Measurements from ENCODE around the gene CISH.

CISH gene

DNA sequence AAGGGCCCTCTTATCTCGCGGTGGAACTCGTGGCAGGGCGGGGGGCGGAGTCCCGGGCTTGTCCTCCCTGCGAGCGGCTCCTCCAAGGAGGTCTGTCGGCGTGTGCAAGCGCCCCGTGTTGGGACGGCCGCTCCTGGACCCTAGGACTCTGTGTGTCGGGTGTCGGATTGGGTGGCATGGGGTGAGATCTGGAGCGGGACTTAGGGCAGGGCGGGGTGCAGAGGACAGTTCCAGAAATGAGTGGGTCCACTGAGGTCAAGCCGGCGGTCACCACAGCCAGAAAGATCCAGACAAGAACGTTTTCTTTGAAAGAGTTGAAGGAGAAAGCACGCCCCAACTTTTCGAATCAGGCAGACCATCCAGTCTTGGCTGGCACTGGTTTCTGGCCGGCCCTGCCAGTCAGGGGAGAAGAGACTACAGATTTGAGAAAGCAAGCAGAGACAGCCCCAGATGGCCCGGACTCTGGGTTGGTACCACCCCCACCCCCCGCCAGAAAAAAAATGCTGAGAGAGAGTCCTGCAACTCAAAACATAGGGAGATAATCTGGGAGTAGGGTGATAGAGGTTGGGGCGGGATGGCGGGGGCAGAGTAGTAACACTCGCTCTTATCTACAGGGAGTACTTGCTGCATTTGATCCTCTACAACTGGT, 784 bp upstream of the CISH start:
- peak; percentile 41 for DNase-seq

DNA sequence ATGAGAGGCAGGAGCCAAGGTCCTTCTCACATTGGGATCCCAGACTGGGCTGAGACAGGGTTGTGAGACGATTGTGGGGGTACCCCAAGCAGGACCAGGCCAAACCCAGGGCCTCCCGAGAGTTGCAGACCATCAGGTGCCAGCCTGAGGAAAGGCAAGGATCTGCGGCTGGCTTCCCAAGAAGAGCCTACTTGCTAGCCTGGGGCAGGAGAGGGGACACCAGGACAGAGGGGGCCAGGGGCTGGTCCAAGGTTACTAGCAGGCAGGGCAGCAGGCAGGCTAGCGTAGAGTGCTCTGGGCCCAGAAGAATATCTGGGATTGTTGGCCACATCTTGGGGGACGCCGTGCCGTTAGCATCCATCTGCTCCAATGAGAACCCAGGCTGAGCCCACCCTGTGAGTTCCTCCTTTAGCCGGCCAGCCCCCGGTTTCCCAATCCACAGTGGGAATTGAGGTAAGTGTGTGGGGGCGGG, 546 bp downstream of the CISH start:
- DNase-seq: no peak

DNA sequence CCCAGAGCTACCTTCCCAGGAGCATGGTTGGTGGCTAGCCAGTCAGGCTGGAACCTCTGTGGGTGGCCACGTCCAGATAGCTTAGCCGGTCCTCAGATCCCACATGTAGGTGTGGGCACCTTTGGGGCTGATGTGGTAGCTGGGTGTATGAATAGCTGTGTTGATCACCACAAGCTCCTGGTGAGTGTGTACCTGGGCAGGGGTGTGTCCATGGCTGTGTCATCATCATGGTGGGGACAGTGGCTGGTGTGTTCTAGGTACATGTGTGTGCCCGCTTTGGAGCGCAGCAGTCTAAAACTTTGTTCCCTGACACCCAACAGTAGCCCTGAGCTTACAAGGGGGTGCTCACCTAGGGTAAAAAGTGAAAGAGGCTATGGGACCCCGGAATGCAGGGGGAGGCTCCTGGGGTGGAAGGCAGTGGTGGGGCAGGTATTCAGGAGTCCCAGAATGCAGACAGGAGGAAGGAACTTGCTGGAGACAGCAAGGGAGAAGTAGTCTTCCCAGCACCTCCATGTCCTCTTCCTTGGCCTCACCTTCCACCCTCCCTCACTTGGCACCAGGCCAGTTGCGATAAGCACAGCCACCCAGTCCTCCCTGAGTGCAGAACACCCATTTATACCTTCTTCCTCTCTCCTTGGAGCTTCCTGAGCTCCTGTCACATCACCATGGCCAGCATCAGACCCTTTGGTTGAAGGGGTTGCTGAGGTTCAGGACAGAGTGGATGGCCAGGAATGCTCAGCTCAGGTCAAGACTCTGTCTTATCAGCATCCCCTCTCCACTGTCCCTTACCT, 1.2 kb downstream of the CISH start:
- DNase-seq: peak; percentile 45

DNA sequence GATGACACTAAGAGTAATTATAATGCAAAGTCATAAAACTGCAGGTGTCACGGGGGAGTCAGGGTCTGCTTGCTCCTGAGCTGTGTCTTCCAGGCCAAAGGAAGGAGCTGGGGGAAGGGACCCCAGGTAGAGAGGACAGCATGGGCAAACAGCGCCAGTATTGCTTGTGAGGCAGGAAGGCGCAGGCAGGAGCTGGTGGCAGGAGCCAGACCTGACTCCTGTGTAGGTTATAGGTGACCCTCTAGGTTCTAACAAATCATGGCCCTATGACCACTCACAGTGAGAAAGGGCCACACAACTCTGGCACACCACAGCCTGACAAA, 1.9 kb downstream of the CISH start:
- DNase-seq: no peak

DNA sequence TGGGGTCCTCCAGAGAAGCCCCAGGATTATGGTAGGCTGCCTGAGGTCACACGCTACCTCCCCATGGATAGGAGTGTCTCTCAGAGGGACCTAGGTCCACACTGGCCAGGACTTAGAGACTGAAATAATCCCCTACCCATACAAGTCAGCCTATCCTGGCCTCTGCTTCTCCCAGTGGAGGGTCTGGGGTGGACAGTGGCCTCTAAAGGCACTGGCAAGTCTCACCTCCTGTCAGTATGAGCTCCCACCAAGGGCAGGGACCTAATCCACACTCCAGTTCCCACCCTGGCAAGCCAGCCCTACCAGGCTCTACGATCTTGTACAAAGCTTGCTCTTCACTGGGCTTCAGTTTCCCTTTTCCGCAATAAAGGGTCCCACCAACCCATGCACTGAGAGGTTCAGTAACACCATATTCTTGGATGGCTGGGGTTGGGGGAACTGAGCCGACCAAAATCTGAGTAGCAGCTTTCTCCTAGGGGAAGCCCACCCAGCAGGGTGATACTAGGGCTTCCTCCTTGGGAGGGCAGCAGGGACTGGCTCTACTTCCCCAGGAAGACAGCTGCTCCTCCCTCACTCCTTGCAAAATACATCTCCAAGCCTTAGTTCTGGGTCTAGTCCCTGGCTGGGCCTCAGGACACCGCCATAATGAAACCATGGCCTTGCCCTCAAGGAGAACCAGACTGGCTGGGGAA, 2.4 kb downstream of the CISH start:
- DNase-seq: no peak

DNA sequence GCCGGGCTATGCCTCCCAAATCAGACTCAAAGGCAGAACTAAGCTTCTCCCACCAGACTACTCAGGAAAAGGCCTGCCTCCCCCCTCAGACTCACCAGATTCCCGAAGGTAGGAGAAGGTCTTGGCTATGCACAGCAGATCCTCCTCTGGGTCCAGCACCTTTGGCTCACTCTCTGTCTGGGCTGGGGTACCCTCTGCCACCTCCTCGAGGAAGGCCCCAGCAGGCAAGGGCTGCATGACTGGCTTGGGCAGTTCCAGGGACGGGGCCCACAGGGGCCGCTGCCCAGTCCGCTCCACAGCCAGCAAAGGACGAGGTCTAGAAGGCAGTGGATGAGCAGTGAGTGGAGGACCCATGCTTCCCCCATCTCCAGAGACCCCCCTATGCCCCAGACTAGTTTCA, 3.3 kb downstream of the CISH start:
- no peak for DNase-seq

DNA sequence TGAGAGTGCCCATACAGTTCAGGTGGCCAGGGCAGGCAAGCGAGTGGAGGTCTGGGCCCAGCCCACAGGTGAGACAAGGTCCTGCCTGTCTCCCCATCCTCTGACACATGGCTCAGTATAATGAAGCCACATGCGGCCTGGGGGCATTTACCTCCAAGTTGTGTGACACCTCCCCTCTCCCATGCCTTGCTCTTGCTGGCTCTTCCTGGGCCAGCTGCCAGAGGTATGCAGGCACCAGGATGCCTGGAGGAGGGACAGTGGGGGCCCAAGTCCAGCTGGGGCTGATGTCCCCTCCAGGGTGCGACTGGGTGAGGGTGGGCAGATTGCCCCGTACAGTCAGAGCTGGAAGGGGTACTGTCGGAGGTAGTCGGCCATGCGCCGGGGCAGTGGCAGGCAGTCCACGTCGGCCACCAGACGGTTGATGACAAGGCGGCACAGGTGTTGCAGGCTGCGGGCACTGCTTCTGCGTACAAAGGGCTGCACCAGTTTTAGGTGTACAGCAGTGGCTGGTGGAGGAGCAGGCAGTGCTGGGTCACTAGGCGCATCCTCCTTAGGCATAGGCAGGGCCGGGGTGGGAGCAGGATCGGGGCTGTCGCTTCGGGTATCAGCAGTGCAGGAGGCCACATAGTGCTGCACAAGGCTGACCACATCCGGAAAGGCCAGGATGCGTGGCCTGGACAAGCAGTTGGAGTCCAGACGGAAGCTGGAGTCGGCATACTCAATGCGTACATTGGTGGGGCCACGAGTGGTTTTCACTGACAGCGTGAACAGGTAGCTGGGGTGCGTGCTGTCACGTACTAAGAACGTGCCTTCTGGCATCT, 4.1 kb downstream of the CISH start:
- DNase-seq: no peak

DNA sequence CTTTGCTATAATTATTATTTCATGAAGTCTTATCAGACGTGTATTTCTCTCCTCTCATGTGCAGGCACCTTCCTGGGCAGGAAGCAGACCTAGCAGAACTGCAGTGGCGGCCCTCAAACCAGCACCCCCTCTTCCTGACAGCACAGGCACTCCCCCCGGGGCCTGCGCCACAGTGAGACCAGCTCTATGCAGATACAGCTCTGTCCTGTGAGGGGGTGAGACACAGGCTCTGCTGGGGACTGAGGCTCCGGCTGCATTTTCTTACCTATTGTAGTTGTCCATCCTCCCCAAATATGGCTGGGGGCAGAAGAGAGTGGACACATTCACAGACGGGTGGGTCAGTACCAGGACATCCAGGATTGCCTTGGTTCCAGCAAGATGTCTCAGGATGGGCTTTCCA, 5.0 kb downstream of the CISH start:
- no peak for DNase-seq

DNA sequence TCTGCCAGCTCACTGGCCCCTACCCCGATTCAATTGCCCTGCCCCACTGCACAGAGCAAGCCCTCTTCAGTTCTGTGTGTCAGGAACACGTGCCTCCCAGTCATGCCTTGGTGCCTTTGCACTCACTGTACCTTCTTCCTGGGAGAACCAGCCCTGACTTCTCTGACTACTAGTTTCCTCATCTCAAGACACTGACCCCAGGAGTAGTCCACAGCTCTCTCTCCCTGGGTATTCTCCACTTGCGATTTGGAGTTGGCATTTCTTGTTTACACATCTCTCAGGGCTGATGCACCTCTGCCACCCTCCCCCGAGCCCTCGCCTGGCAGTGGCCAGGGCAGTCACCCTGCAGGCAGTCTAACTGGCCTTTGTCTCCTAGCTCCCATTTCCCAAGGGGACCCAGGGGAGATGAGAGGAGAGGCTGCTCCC, 5.7 kb downstream of the CISH start:
- DNase-seq: no peak

DNA sequence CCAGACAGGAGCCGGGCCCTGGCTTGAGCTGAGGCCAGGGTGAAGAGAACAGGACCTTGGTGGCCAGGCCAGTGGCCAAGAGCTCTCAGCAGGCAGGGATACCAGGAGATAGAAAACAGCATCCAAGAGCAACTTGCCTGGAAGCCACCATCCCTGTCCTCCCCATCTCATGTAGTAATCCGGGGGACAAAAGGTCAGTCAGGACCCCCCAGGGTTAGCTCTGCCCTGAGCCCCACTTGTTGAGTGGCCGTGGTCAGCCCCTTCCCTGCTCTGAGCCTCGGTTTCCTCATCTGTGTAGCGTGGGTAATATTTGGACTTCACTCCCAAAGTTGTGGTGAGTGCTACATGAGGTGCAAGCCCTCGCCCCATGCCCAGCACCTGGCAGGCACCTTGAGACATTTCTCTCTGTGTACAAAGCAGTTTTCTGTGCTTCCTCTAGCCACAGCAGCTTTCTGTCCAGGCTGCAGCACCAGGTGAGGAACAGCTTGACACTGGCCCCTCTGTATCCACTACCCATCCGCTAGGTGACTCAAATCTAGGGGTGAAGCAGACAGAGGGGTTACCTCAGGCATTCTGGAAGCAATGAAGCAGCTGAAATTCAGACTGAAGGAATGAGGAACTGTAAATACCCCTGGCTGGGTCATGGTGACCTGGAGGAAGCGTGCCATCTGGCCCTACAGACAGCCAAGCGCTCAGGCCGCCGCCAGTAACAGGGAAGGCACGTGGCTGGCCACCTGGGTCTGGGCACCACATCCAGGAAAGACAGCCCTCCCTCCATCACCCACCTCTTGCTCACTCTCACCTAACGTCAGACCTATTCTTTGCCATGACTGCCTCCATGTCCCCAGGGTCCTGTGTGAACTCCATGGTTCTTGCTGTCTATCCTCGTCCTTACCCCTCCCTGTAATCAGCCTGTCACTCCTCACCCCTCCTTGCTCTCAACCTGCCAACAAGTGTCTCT, 6.7 kb downstream of the CISH start:
- no peak for DNase-seq

DNA sequence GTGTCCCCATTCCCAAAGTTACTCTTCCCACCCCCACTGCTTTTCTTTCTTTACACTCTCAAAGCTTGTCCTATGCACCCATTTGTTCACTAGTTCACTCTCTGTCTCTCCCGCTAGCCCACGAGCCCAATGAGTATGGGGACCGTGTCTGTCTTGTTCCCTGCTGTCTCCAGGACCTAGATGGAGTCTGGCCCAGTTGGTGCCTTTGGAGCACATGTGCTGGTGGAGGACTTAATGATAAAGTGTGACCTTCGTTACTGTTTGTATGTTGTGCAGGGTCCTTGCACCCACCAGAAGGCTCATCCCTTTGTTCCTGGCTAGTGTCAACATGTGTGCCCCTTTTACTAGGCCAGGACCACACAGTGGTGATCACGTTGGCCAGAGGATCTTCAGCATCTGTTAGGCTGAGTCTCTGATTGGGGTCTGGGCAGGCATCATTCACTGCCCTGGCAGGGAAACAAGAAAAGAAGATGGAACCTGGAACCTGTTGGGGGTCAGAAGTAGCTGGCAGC, 7.4 kb downstream of the CISH start:
- no peak for DNase-seq

DNA sequence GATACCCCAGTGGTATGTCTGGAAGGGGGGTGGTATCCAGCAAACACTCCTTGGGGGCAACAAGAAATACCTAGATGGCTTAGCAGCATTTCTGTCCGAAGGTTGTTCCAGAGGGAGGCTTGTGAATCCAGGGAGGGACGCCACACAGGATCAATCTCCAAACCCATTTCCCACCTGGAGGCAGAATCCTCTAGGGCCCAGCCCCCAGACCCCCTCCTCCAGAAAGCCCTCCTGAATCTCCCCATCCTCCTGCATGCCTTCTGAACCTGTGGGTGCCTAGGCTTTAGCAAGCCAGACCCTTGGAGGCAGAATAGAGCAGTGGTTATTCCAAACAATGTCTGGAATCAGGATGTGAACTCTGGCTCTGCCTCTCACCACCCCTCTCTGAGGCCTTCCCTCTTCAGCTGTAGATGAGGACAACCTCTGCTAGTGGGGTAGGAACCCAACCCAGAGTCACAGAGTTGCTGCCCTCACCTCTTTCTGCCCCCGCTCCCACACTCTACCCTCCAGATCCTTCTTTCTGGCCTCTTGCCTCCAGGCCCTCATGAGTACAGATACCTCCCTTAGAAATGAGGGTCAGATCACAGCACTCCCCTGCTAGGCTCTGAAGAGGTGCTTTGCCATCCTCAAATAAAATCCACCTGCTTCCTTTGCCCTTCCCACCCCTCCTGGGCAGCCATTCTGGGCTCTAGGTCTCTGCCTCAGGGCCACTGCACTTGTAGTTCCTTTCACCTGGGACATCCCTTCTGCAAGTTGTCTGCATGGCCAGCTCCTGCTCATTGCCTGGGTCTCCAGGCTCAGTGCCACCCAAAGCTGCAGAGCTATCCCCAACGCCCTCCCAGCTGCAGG, 8.1 kb downstream of the CISH start:
- DNase-seq: no peak

DNA sequence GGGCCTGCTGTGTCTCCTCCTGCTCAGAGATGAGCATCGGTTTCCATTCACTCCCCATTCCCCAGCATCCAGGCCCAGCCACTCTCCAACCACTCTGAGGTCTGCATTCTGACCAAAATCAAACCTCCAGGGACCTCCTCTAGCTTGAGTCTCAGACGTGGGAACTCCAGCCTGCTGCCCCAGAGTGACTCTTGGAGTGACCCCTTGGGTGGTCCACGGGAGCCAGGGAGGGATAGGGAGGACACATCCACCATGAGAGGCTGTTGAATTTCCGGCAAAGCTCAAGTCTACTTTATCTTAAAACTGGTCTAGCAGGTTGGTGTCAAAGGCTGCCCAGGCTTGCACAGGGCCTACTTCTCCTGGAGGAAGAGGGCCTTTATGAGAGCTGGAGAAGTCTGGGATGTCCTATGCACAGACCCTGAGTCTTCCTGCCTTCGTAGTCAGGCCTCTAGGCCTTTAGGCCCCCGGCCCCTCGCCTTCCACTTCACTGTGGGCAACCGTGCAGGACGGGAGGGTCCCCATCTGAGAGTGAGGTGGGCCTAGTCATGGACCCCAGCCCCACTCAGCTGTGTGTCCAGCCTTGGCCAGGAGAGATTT, 8.9 kb downstream of the CISH start:
- DNase-seq: no peak

DNA sequence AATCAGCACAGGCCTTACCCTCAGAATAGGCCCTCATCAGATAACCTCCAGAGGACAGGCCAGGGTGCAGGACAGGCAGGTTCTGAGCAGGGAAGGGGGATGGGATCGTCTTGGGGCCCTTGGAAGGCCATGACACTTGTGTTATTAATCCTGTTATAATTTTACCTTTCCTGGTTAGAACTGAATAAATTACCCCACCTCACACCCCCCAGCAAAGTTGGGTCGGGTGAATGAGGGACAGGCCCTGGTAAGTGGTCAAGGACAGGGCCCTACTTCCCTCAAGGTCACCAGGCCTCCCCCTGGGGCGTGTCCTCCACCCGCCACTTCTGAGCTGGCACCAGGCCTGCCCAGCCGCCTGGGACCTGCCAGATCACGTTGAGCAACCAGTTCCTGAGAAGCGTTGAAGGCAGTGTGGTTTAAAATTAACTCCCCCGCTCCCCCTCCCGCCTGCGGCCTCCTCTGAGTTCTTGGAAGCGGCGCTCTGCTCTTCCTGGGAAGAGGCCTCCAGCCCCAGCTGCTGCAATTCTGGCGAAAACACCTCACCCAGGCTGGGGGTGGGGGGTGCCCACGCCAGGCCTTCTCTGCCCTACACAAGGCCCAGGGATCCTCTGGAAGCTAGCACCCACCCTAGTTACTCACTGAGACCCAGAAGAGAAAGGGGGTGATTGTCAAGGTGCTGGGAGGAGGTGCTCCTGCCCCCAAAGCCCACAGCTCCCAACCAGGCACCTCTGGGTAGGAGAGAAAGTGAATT, 10.6 kb downstream of the CISH start:
- DNase-seq: peak; percentile 39

DNA sequence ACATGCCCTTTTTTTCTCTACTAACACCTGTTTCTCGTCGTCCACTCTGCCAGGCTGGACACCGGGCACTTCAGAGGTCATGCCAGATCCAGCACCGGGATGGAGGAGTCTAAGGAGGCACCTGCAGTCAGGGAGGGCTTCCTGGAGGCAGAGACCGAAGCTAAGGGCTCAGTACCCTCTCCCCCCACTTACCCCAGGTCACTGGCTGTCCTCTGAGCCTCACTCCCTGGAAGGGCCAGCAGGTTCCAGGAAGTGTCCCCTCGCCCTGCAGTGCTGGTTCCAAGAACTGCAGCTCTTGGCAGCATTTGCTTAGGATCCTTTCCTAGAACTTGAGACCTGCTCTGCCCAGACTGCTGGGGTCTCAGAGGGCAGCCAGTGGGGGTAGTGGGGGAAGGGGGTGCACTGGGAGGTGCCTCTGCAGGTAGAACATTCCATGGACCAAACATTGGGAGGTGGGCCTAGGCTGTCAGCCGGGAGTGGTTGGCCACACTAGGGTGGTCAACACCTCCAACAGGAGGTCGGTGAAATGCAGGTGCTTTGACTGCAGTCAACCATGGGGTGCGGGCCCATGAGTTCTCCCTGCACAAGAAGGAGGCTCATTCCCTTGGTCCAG, 11.3 kb downstream of the CISH start:
- DNase-seq: no peak

DNA sequence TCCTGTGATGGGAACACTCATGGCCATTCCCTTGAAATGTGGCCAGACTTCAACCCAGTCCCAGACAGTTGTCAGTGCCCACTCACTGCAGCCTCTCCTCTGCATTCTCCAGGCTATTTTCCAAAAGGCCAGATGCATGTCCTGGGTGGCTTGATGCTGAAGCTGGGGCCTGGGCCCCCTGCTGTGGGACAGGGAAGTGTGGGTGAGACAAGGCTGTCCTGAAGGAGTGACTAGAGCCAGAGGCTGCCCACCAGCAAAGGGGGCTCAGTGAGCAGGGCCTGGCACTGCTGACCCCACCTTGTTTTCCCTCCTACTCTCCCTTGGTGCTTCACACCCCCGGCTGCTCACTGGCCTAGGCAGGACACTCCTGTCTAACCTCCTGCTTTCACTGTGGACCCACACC, 11.9 kb downstream of the CISH start:
- DNase-seq: no peak

DNA sequence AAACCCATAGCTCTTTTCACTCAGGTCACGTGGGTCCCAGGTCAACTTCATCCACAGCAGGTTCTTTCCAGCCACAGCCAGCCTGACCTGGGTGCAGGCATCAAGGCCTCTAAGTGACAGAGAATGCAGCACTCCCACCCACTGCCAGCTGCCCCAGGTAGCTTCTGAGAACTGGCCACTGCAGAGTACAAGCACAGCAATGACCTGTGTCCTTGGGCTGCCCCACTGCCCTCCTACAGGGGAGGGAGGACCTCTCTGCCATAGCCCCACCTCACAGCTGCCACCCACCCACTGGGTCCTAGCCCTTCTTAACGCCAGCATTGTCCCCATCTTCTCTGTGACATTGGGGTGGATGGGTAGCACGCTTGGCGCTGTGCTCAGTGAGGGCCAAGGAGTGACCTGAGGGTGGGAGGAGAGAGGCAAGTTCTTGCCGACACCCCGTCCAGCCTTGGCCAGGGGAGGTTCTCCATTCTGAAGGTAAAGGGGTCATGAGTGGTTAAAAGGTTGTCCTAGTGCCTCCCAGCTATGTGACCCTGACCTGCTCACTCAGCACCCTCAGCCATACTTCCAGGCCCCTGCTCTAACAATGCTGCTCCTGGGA, 12.4 kb downstream of the CISH start:
- no peak for DNase-seq

DNA sequence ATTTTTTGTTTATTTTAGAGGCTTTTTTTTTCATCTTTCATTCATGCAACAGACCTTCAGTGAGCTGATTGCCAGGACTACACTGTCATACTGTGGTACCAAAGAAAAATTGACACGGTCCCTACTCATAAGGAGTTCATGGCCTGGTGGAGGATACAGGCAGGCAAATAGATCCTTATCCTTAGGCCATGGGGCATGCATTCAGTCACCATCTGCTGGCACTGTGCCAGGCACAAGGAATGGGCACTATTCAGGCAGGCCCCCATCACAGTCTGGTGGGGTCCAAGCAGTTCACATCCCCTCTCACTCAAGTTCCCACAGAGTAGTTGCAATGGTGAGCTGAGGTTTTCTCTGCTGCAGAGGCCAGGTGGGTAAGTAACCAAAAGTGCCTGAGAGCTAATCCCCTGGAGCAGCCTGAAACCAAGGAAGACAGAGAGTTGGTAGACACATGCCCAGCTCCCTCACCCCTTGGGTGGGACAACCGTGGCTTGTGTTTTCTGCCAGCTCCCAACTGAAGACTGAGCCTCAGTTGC, 17.3 kb downstream of the CISH start:
- no peak for DNase-seq
